ENCODE results near the gene SET. TPM values are rescaled to one million over a fixed set of nuclear protein-coding genes. Genes with fewer than 3 reads are reported as not detected.

Gene SET
- total and polyA plus RNA-seq, 2 of the 13 experiments (the other 11 are each of a cell fraction or from before 2014, with no cell fraction given) = 94.2 to 611 TPM

DNA sequence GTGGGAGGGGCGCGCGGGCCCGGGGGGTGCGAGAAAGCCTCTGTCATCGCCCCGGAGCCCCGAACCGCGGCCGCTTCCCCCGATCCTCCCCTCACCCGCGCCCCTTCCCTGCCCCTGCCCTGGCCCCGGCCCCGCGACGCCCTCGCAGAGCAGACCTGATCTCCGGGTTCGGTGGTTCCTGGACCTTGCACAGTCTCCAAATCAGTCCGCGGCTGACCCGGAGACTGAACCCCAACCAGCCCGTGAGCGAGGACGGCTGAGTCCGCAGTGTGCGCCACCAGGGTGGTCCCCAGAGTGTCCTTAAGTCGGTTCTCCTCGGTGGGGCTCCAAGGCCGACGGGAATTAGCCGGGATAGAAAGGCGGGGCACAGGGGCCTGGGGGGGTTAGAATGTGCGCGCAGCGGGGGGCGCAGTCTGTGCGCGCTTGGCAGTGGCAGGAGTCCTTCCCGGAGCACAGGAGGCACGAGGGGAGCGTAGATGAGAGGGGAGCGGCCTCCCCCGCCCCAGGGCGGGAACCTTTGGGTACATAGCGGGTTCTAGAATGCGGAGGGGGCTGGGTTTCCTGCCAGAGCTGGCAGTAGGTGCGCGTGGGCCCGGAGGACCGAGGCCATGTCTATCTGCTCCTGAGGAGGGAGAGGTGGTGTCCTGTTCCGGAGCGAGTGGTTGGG is 14.1 kb downstream of the SET start (continued):
- TF ChIP-seq STAT5B (CRISPR knock-in tag; IDR thresholded peaks at IDR 0.05) (no peak), MED1 (CRISPR knock-in tag; IDR thresholded peaks at IDR 0.05) (no peak), DR1 (CRISPR knock-in tag; IDR thresholded peaks at IDR 0.05) (no peak), ZC3H13 (CRISPR knock-in tag; IDR thresholded peaks at IDR 0.05) (no peak; the same call in none of the 2 replicates), STAG1 (CRISPR knock-in tag; IDR thresholded peaks at IDR 0.05) (no peak), FOXC1 (CRISPR knock-in tag; IDR thresholded peaks at IDR 0.05; ENCODE audit: borderline replicate concordance) (no peak; the same call in 1 of the 2 replicates), ZNF777 (CRISPR knock-in tag; IDR thresholded peaks at IDR 0.05) (0 out of 2 replicates have a peak, but pooled peaks have one; percentile 2), ZNF749 (CRISPR knock-in tag; IDR thresholded peaks at IDR 0.05; ENCODE audit: borderline replicate concordance) (no peak), FOSL1 (CRISPR knock-in tag; IDR thresholded peaks at IDR 0.05; ENCODE audit: borderline replicate concordance) (no peak), DMAP1 (CRISPR knock-in tag; IDR thresholded peaks at IDR 0.05) (no peak), TBX2 (CRISPR knock-in tag; IDR thresholded peaks at IDR 0.05; ENCODE audit: borderline replicate concordance) (no peak), NCOR1 (IDR thresholded peaks at IDR 0.05; ENCODE audit: borderline replicate concordance, low read length) (no peak), ARID5B (CRISPR knock-in tag; IDR thresholded peaks at IDR 0.05) (no peak)
- TF ChIP-seq, protein P1, sequence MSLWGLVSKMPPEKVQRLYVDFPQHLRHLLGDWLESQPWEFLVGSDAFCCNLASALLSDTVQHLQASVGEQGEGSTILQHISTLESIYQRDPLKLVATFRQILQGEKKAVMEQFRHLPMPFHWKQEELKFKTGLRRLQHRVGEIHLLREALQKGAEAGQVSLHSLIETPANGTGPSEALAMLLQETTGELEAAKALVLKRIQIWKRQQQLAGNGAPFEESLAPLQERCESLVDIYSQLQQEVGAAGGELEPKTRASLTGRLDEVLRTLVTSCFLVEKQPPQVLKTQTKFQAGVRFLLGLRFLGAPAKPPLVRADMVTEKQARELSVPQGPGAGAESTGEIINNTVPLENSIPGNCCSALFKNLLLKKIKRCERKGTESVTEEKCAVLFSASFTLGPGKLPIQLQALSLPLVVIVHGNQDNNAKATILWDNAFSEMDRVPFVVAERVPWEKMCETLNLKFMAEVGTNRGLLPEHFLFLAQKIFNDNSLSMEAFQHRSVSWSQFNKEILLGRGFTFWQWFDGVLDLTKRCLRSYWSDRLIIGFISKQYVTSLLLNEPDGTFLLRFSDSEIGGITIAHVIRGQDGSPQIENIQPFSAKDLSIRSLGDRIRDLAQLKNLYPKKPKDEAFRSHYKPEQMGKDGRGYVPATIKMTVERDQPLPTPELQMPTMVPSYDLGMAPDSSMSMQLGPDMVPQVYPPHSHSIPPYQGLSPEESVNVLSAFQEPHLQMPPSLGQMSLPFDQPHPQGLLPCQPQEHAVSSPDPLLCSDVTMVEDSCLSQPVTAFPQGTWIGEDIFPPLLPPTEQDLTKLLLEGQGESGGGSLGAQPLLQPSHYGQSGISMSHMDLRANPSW (CRISPR knock-in tag; IDR thresholded peaks at IDR 0.05; ENCODE audit: borderline replicate concordance) = no peak
- TF ChIP-seq, protein P2, sequence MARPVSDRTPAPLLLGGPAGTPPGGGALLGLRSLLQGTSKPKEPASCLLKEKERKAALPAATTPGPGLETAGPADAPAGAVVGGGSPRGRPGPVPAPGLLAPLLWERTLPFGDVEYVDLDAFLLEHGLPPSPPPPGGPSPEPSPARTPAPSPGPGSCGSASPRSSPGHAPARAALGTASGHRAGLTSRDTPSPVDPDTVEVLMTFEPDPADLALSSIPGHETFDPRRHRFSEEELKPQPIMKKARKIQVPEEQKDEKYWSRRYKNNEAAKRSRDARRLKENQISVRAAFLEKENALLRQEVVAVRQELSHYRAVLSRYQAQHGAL (CRISPR knock-in tag; IDR thresholded peaks at IDR 0.05; ENCODE audit: not compliant biosample characterization) = no peak
- TF ChIP-seq, protein P3, sequence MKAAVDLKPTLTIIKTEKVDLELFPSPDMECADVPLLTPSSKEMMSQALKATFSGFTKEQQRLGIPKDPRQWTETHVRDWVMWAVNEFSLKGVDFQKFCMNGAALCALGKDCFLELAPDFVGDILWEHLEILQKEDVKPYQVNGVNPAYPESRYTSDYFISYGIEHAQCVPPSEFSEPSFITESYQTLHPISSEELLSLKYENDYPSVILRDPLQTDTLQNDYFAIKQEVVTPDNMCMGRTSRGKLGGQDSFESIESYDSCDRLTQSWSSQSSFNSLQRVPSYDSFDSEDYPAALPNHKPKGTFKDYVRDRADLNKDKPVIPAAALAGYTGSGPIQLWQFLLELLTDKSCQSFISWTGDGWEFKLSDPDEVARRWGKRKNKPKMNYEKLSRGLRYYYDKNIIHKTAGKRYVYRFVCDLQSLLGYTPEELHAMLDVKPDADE (CRISPR knock-in tag; IDR thresholded peaks at IDR 0.05) = no peak
- TF ChIP-seq, protein P4, sequence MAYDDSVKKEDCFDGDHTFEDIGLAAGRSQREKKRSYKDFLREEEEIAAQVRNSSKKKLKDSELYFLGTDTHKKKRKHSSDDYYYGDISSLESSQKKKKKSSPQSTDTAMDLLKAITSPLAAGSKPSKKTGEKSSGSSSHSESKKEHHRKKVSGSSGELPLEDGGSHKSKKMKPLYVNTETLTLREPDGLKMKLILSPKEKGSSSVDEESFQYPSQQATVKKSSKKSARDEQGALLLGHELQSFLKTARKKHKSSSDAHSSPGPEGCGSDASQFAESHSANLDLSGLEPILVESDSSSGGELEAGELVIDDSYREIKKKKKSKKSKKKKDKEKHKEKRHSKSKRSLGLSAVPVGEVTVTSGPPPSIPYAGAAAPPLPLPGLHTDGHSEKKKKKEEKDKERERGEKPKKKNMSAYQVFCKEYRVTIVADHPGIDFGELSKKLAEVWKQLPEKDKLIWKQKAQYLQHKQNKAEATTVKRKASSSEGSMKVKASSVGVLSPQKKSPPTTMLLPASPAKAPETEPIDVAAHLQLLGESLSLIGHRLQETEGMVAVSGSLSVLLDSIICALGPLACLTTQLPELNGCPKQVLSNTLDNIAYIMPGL (CRISPR knock-in tag; IDR thresholded peaks at IDR 0.05; ENCODE audit: borderline replicate concordance in 1 of 2, low read depth in 1 of 2) = no peak; a peak in 1 of 4 replicates
